Loucy (cell line): ENCODE data around the gene SMIM12.

ENCODE experiments used
- CTCF ChIP-seq: fragments of 200-600 bp; sonication (generic); conservative IDR thresholded peaks from 2 replicates; pipeline ENCODE4 v1.5.1; 2014; ENCODE audit warnings: mild to moderate bottlenecking, antibody characterized with exemption, low read length
- EZH2phosphoT487 ChIP-seq: fragments of 200-600 bp; IDR thresholded peaks from 2 replicates; pipeline ENCODE4 v1.6.1; 2018; ENCODE audit warnings: antibody characterized with exemption, mild to moderate bottlenecking, moderate library complexity, borderline replicate concordance

DNA sequence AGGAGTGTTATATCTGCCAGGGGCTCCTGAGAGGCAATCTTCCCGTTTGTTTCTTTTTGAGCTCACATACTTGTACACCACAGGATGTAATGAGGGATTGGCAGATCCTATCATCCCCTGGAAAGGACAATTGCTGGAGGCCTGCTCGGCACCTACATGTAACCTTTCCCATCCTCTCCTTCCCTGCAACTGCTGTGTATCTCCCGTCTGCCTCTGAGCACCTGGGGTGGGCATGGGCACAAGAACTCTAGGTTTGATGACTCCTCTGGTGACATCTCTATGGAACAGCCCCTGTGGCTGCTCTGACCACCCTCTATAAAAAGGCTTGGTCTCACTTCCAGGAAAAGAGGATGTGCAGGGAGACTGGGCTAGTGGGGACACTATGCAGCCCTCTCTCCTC is 25.0 kb upstream of the SMIM12 start:
- no peak for TF ChIP-seq CTCF
- no peak for TF ChIP-seq EZH2phosphoT487
